Body of pancreas (tissue), 4 donors: ENCODE data around the gene FFAR4.

Source experiments
- CTCF ChIP-seq, 7 experiments: fragments of 450-650 bp in 4 of 7; fragments of 200-600 bp in 3 of 7; sonication (generic) in 3 of 7; IDR thresholded peaks; one replicate each; pipeline ENCODE4 v1.5.1; 2016 to 2019; ENCODE audit warnings: antibody characterized with exemption in 7 of 7
- POLR2A ChIP-seq, 3 donors: fragments of 450-650 bp; IDR thresholded peaks; one replicate each; pipeline ENCODE4 v1.6.1; 2016; ENCODE audit warnings: antibody characterized with exemption in 3 of 3, mild to moderate bottlenecking in 2 of 3

- no peak for TF ChIP-seq POLR2A (IDR thresholded peaks at IDR 0.05)
- no peak for TF ChIP-seq CTCF (IDR thresholded peaks at IDR 0.05)
These were observed 1.0 kb upstream of the FFAR4 start for GRCh38 chr10:93565446-93565845.
